OCI-LY7 (cell line): ENCODE measurements around the gene KAT6B.

ENCODE experiments used
- EZH2phosphoT487 ChIP-seq: fragments of 200-600 bp; sonication (generic); IDR thresholded peaks from 2 replicates; pipeline ENCODE4 v1.6.1; 2018; ENCODE audit warnings: low read depth, borderline replicate concordance, mild to moderate bottlenecking, mixed run types, antibody characterized with exemption, low read length, moderate library complexity, mixed read lengths
- TF ChIP-seq, protein P1 (sequence below): fragments of 200-600 bp; sonication (generic); conservative IDR thresholded peaks from 2 replicates; pipeline ENCODE4 v1.5.1; 2014; ENCODE audit warnings: mild to moderate bottlenecking, antibody characterized with exemption, low read length, moderate library complexity, mixed read lengths

DNA sequence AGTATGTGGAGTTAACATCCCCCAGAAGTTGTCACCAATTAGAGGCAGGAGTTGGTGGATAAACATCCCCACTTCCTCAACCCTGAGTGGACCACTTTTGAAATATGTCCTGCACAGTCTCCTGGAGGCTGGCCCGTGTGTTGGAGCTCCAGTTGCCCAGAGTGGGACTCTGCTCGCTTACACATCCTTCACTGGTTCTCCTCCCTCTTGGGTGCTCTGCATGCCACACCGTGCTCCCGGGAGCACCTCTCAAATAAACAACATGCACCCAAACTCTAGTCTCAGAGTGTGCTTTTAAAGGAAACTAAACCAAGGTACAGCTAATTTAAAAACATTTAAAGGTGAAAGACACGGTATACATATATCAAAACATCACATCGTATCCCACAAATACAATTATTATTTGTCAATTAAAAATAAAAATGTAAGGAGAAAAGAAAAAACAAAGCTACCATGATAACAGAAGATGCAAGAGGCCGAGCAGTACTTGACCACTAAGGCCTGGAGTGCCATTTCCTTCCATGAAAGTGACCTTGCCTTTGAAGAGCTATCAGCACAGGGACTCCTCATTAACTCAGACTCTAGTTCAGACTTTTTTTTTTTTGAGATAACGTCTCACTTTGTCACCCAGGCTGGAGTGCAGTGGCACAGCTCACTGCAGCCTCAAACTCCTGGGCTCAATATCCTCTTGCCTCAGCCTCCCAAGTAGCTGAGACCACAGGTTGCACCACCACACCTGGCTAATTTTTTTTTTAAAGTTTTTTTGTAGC lies 237.2 kb downstream of the KAT6B start:
- TF ChIP-seq, protein P1, sequence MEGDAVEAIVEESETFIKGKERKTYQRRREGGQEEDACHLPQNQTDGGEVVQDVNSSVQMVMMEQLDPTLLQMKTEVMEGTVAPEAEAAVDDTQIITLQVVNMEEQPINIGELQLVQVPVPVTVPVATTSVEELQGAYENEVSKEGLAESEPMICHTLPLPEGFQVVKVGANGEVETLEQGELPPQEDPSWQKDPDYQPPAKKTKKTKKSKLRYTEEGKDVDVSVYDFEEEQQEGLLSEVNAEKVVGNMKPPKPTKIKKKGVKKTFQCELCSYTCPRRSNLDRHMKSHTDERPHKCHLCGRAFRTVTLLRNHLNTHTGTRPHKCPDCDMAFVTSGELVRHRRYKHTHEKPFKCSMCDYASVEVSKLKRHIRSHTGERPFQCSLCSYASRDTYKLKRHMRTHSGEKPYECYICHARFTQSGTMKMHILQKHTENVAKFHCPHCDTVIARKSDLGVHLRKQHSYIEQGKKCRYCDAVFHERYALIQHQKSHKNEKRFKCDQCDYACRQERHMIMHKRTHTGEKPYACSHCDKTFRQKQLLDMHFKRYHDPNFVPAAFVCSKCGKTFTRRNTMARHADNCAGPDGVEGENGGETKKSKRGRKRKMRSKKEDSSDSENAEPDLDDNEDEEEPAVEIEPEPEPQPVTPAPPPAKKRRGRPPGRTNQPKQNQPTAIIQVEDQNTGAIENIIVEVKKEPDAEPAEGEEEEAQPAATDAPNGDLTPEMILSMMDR, result no peak
- TF ChIP-seq EZH2phosphoT487, result no peak
